Stimulated activated CD8-positive, alpha-beta memory T cell treated with anti-CD3 and anti-CD28 coated beads, Interleukin-2, amount 100 ng/mL, for 1 hour (primary cell): Measurements from ENCODE around the gene PFDN1.

Experiments
- DNase-seq, 2 donors: peaks; one replicate each; pipeline ENCODE4 v3.0.0-alpha.2; 2020; ENCODE audit warnings: low read depth in 2 of 2

Gene PFDN1

GRCh38 chr5:140296289-140296688 lies 6.6 kb downstream of the PFDN1 start:
- no peak for DNase-seq

GRCh38 chr5:140295414-140295813 lies 7.5 kb downstream of the PFDN1 start:
- DNase-seq: no peak

- DNase-seq: no peak
These were observed 8.1 kb downstream of the PFDN1 start for GRCh38 chr5:140294753-140295152.

GRCh38 chr5:140293849-140294100 lies 9.1 kb downstream of the PFDN1 start:
- no peak for DNase-seq

GRCh38 chr5:140293091-140293848 lies 9.6 kb downstream of the PFDN1 start:
- no peak for DNase-seq

- no peak for DNase-seq
These were observed 10.5 kb downstream of the PFDN1 start for GRCh38 chr5:140292212-140293036.

GRCh38 chr5:140287801-140288521 lies 14.9 kb downstream of the PFDN1 start:
- no peak for DNase-seq

GRCh38 chr5:140286424-140286823 lies 16.5 kb downstream of the PFDN1 start:
- no peak for DNase-seq

- no peak for DNase-seq
These were observed 18.9 kb downstream of the PFDN1 start for GRCh38 chr5:140284013-140284412.

- no peak for DNase-seq
These were observed 20.6 kb downstream of the PFDN1 start for GRCh38 chr5:140282266-140282665.

GRCh38 chr5:140275837-140276236 lies 27.1 kb downstream of the PFDN1 start:
- DNase-seq: no peak

- DNase-seq: no peak
These were observed 29.5 kb downstream of the PFDN1 start for GRCh38 chr5:140273401-140273877.

- DNase-seq: no peak
These were observed 32.9 kb downstream of the PFDN1 start for GRCh38 chr5:140270008-140270407.

- no peak for DNase-seq
These were observed 35.3 kb downstream of the PFDN1 start for GRCh38 chr5:140267559-140268018.

GRCh38 chr5:140267201-140267540 lies 35.7 kb downstream of the PFDN1 start:
- DNase-seq: no peak

GRCh38 chr5:140266471-140267200 lies 36.3 kb downstream of the PFDN1 start:
- no peak for DNase-seq

- DNase-seq: no peak
These were observed 37.1 kb downstream of the PFDN1 start for GRCh38 chr5:140265845-140266244.

- DNase-seq: no peak
These were observed 40.1 kb downstream of the PFDN1 start for GRCh38 chr5:140262839-140263238.

- DNase-seq: no peak
These were observed 40.7 kb downstream of the PFDN1 start for GRCh38 chr5:140262221-140262620.

GRCh38 chr5:140261403-140262171 lies 41.3 kb downstream of the PFDN1 start:
- no peak for DNase-seq

GRCh38 chr5:140260089-140260656 lies 42.7 kb downstream of the PFDN1 start:
- DNase-seq: no peak
